GM10248 (cell line): ENCODE measurements around the gene COL8A2.

ENCODE experiments used
- CTCF ChIA-PET: fragments of 300-600 bp; sonication (Branson Sonifier 250); formaldehyde crosslinking; extraction: SDS; loops from one replicate; lab custom pipeline; 2021; ENCODE audit warnings: antibody characterized with exemption; lab: Yijun Ruan, JAX
- POLR2A ChIA-PET: fragments of 350-650 bp; sonication (Branson Sonifier 250); formaldehyde crosslinking; extraction: SDS; loops from one replicate; lab custom pipeline; 2020; ENCODE audit warnings: antibody characterized with exemption; lab: Yijun Ruan, JAX
- DNase-seq: peaks from one replicate; pipeline ENCODE4 v3.0.0; 2012; ENCODE audit errors: extremely low spot score
- TF ChIP-seq, protein P1 (sequence below): IDR thresholded peaks from 2 replicates; pipeline ENCODE4 v1.5.1; 2012; ENCODE audit warnings: mild to moderate bottlenecking, low read depth; ENCODE audit errors: extremely low read depth, missing control alignments, control extremely low read depth

The COL8A2 gene

DNA sequence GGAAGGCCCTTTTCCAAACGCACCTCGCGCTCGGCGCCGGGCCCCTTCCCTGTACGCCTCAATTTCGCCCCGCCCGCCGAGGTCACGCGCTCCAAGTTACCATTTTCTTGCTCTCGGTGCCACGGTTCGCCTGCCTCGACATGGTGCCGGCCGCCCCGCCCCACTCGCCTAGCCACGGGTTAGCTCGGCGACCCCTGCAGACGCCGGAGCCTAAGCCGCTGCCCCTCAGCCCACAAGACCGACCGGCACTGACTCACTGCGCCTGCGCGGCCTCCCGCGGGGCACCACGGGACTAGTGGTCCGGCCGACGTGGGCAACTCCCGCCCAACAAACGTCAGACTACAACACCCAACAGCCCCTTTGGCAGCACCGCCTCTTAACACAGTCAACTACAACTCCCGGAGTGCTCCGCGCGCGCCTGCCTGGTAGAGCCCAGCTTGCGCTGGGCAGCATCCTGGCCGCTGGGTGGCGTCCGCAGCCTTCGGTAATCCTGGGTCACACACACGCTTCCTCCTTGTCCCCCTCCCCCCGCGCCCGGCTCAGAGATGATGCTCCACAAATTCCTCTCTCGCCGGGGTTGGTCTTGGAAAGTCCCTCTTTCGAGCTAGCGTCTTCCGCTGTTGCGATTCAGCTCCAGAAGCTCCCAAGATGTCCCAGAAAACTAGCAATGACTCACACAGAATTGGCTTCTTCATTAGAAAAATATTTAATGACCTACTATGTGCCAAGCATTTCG lies 24.4 kb upstream of the COL8A2 start, which contains the start of gene TRAPPC3:
TSS of gene TRAPPC3 (minus strand) at position 250 of the 736 bp plus-strand sequence. CDS start at position 142, 108 bp downstream.
- peak; percentile 98 for DNase-seq
- TF ChIP-seq, protein P1, sequence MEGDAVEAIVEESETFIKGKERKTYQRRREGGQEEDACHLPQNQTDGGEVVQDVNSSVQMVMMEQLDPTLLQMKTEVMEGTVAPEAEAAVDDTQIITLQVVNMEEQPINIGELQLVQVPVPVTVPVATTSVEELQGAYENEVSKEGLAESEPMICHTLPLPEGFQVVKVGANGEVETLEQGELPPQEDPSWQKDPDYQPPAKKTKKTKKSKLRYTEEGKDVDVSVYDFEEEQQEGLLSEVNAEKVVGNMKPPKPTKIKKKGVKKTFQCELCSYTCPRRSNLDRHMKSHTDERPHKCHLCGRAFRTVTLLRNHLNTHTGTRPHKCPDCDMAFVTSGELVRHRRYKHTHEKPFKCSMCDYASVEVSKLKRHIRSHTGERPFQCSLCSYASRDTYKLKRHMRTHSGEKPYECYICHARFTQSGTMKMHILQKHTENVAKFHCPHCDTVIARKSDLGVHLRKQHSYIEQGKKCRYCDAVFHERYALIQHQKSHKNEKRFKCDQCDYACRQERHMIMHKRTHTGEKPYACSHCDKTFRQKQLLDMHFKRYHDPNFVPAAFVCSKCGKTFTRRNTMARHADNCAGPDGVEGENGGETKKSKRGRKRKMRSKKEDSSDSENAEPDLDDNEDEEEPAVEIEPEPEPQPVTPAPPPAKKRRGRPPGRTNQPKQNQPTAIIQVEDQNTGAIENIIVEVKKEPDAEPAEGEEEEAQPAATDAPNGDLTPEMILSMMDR = peak; percentile 99
- ChIA-PET POLR2A (interaction anchor here (0.6 to 3.2 kb wide), 6 partner anchors 12 to 174 kb away, joined by 3 to 30 read pairs (median 6); partner anchors contain the start of genes EVA1B and THRAP3), CTCF (interaction anchor here (0.6 to 6.0 kb wide), 50 partner anchors 7 to 299 kb away, joined by 3 to 123 read pairs (median 5); partner anchors contain the start of genes SH3D21 and THRAP3)

DNA sequence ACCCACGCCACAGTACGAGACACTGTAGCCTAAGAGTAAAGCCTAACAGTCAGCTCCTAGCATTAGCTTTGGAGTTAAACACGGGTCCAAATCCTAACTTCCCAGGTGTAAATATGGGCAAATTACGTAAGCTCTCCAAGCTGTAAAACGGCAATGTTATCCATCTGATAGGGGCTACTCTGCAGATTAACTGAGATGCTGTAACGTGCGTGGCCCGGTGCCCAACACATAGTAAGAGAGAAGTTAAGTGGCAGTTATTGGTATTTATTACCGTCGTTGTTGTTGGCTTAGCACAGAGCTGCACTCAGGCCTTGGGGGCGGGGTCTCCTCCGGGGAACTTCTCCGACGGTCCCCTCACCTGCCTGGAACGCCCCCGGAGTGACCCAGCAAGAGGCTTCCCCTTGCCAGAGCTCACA lies 23.8 kb upstream of the COL8A2 start:
- ChIA-PET CTCF (interaction anchor here (0.7 to 6.0 kb wide), 39 partner anchors 9 to 298 kb away, joined by 3 to 123 read pairs (median 5); partner anchors contain the start of genes SH3D21 and THRAP3), POLR2A (interaction anchor here (1.2 to 3.2 kb wide), 3 partner anchors 13 to 175 kb away, joined by 3 to 30 read pairs (median 15); partner anchors contain the start of genes EVA1B and THRAP3)
- no peak for DNase-seq
- TF ChIP-seq, protein P1 = no peak

DNA sequence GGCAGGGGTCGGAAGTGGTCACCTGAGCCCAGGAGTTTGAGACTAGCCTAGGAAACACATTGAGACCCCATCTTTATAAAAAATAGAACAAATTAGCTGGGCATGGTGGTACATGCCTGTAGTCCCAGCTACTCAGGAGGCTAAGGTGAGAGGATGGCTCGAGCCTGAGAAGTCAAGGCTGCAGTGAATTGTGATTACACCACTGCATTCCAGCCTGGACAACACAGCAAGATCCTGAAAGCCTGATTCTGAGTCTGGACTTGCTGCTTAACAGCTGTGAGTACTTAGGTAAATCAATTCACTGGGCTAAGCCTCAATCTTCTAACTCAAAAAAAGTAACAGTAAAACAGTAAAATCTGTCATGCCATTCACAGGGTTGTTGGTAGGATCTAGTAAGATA lies 19.4 kb upstream of the COL8A2 start:
- no peak for DNase-seq
- TF ChIP-seq, protein P1 = no peak
- CTCF ChIA-PET = interaction anchor here (0.7 to 6.1 kb wide), 5 partner anchors 11 to 45 kb away, joined by 3 to 29 read pairs (median 16); no protein-coding TSS in a partner anchor
- POLR2A ChIA-PET = no interaction called here

DNA sequence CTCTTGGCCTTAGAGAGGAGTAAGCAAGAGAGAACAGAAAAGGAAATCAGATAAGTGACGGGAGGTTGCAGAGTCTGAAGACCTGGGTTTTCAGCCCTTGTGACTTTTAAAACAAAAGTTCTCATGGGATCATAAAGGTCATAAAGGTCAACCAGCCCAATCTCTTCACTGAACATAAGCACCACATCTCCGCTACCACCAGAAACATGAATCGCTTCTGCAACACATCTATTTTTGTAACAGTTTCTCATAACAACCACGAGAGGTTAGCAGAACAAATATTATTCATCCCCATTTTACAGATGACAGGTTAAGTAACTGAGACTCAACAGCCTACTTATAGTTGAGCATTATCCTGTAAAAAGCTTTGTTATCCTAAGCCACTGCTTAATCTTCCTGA lies 18.4 kb upstream of the COL8A2 start:
- TF ChIP-seq, protein P1 = no peak
- ChIA-PET CTCF (interaction anchor here (0.6 to 6.1 kb wide), 5 partner anchors 10 to 142 kb away, joined by 3 to 29 read pairs (median 3); no protein-coding TSS in a partner anchor), POLR2A (no interaction called here)
- DNase-seq = no peak

DNA sequence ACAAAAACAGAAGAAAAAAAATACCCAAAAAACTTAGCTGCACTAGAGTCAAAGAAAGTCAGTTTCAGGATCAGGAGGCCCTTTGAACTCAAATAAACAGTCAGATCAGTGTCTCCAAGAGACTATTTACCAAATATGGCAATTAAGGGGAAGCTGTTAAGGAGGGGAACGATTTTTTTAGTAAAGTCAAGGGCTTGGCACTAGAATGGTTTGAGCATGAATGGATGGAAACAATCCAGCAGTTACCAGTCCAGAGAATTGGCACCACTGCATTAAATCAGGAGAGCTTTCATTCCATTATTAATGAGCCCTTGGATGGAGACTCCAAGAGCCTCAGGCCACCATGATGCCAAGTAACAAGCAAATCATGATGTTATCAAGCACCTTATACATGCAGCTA lies 17.1 kb upstream of the COL8A2 start:
- POLR2A ChIA-PET = interaction anchor here (0.7 kb wide), 2 partner anchors 12 to 245 kb away, joined by 6 to 9 read pairs; no protein-coding TSS in a partner anchor
- DNase-seq = no peak
- TF ChIP-seq, protein P1 = no peak
- CTCF ChIA-PET = interaction anchor here (0.8 to 6.1 kb wide), 5 partner anchors 8 to 46 kb away, joined by 3 to 29 read pairs (median 10); no protein-coding TSS in a partner anchor

DNA sequence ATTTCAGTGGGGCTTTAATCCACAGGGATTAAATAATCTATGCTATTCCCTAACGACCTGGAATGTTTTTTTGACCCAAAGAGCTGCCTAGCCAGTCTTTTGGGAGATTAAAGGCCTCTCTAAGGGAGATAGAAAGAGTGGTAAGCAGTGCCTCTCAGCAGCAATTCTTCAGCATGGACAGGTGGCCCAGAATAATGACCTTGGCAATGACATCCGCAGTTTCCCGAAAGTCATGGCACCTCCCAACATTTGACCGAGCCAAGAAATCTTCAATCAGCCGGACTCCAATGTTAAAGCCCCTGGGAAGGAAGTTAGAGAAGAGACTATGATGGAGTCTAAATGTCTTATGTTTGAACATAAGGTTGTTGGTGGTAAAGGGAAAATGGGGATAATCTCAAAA lies 14.5 kb upstream of the COL8A2 start:
- POLR2A ChIA-PET = no interaction called here
- no peak for DNase-seq
- TF ChIP-seq, protein P1 = no peak
- CTCF ChIA-PET = interaction anchor here (0.8 to 12.8 kb wide), 5 partner anchors 10 to 146 kb away, joined by 3 to 226 read pairs (median 4); partner anchors contain the start of gene TRAPPC3
